ENCODE measurements around the gene TSPYL2.

DNA sequence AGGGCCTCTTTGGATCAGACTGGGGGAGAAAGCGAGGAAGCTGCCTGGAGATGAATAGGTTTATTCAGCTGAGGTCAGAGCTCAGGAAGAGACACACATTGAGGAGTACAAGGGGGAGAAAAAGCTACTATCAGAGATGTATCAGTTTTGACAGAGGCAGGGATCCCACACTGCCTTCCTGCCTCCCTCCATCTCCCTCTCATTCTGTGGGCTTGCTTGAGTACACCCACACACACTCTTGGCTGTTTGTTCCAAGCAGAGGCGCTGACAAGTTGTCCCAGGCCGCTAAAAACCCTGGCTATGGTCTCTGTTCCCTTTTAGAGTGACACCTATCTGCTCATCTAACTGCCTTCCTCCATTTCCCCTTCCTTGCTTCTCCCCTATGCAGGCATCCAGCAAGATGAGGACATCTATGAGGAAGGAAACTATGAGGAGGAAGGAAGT, 5.2 kb downstream of the TSPYL2 start:
- TF ChIP-seq, protein P1, sequence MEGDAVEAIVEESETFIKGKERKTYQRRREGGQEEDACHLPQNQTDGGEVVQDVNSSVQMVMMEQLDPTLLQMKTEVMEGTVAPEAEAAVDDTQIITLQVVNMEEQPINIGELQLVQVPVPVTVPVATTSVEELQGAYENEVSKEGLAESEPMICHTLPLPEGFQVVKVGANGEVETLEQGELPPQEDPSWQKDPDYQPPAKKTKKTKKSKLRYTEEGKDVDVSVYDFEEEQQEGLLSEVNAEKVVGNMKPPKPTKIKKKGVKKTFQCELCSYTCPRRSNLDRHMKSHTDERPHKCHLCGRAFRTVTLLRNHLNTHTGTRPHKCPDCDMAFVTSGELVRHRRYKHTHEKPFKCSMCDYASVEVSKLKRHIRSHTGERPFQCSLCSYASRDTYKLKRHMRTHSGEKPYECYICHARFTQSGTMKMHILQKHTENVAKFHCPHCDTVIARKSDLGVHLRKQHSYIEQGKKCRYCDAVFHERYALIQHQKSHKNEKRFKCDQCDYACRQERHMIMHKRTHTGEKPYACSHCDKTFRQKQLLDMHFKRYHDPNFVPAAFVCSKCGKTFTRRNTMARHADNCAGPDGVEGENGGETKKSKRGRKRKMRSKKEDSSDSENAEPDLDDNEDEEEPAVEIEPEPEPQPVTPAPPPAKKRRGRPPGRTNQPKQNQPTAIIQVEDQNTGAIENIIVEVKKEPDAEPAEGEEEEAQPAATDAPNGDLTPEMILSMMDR (IDR thresholded peaks at IDR 0.05) = no peak
- no peak for TF ChIP-seq POLR2A (IDR thresholded peaks at IDR 0.05)

Measured in upper lobe of left lung (tissue), 4 donors.